Nephron progenitor cell (in vitro differentiated cells): ENCODE data around the gene ECEL1.

Experiments used
- DNase-seq: peaks from one replicate; pipeline ENCODE4 v3.0.0; 2021
- H3K27ac Mint-ChIP-seq: 2 replicates; pipeline ENCODE4 v1.8.0; 2021; ENCODE audit warnings: mild to moderate bottlenecking, moderate library complexity, mixed read lengths
- H3K27me3 Mint-ChIP-seq: 2 replicates; pipeline ENCODE4 v1.8.0; 2021; ENCODE audit warnings: mild to moderate bottlenecking, low read depth, mixed read lengths; ENCODE audit not compliant: poor library complexity
- H3K36me3 Mint-ChIP-seq: 2 replicates; pipeline ENCODE4 v1.8.0; 2021; ENCODE audit warnings: low read depth, mixed read lengths
- H3K4me1 Mint-ChIP-seq: 2 replicates; pipeline ENCODE4 v1.8.0; 2021; ENCODE audit warnings: mixed read lengths
- H3K4me3 Mint-ChIP-seq: 2 replicates; pipeline ENCODE4 v1.8.0; 2021; ENCODE audit warnings: mild to moderate bottlenecking, moderate library complexity, mixed read lengths
- H3K9me3 Mint-ChIP-seq: 2 replicates; pipeline ENCODE4 v1.8.0; 2021; ENCODE audit warnings: mild to moderate bottlenecking, moderate library complexity, mixed read lengths
- TF ChIP-seq, protein P1 (sequence below): fragments of 200-600 bp; sonication (generic); IDR thresholded peaks from 2 replicates; pipeline ENCODE4 v1.5.0; 2021; ENCODE audit warnings: antibody characterized with exemption

Gene ECEL1

DNA sequence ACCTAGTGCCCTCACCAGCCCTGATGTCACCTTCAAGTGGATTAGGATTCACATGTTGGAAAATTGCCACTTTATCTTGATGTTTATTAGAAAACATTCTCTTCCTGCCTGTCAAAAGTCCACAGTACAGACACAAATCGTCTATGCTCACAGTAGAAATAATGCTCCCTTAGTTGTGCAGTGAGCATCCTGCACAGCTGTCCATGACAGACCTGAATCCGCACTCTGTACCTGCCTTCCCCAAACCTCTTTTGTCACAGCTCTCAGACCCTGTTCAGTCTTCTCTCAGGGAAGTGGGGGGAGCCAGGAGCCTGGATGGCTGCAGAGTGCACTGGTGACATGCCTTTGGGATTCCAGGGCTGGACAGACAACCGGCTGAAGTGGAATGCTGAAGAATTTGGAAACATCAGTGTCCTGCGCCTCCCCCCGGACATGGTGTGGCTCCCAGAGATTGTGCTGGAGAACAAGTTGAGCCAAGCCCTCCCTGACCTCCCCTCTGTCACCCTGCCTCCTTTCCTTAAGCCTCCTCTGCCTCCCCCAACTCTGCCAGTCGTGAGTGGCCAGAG, 40.4 kb upstream of the ECEL1 start:
- DNase-seq, result no peak
- no peaks in the 10 kb centered on the region for H3K9me3 Mint-ChIP-seq
- H3K27ac Mint-ChIP-seq, result no peak overlapping the region
- TF ChIP-seq, protein P1, sequence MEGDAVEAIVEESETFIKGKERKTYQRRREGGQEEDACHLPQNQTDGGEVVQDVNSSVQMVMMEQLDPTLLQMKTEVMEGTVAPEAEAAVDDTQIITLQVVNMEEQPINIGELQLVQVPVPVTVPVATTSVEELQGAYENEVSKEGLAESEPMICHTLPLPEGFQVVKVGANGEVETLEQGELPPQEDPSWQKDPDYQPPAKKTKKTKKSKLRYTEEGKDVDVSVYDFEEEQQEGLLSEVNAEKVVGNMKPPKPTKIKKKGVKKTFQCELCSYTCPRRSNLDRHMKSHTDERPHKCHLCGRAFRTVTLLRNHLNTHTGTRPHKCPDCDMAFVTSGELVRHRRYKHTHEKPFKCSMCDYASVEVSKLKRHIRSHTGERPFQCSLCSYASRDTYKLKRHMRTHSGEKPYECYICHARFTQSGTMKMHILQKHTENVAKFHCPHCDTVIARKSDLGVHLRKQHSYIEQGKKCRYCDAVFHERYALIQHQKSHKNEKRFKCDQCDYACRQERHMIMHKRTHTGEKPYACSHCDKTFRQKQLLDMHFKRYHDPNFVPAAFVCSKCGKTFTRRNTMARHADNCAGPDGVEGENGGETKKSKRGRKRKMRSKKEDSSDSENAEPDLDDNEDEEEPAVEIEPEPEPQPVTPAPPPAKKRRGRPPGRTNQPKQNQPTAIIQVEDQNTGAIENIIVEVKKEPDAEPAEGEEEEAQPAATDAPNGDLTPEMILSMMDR, result no peak
- peaks cover 36% of the 10 kb centered on the region for H3K4me1 Mint-ChIP-seq
- no peak overlapping the region for H3K4me3 Mint-ChIP-seq
- peaks cover 24% of the 10 kb centered on the region for H3K27me3 Mint-ChIP-seq
- H3K36me3 Mint-ChIP-seq, result no peaks in the 10 kb centered on the region

- no peaks in the 10 kb centered on the region for H3K9me3 Mint-ChIP-seq
These were observed 38.8 kb upstream of the ECEL1 start for GRCh38 chr2:232526372-232526941.

GRCh38 chr2:232525791-232526371, 38.2 kb upstream of the ECEL1 start, which contains the start of gene CHRND:
TSS of gene CHRND (plus strand) at chr2:232526160. CDS start at chr2:232526216, 56 bp downstream.
- DNase-seq, result peak; percentile 67
- Mint-ChIP-seq H3K9me3 (no peaks in the 10 kb centered on the region), H3K27me3 (peaks cover 41% of the 10 kb centered on the region), H3K36me3 (no peaks in the 10 kb centered on the region), H3K27ac (no peak within 1 kb of the TSS), H3K4me1 (peaks cover 36% of the 10 kb centered on the region), H3K4me3 (peak within 1 kb of the TSS; percentile 62)
- TF ChIP-seq, protein P1, result no peak

More at GRCh38 chr2:232526372-232526941, 38.8 kb upstream of the ECEL1 start:
- peaks cover 35% of the 10 kb centered on the region for H3K27me3 Mint-ChIP-seq
- TF ChIP-seq, protein P1, result no peak
- no peaks in the 10 kb centered on the region for H3K36me3 Mint-ChIP-seq
- H3K27ac Mint-ChIP-seq, result no peak overlapping the region
- H3K4me3 Mint-ChIP-seq, result no peak overlapping the region
- no peak for DNase-seq
- H3K4me1 Mint-ChIP-seq, result peaks cover 34% of the 10 kb centered on the region

- no peak overlapping the region for H3K27ac Mint-ChIP-seq
- H3K4me3 Mint-ChIP-seq, result no peak overlapping the region
- H3K27me3 Mint-ChIP-seq, result peaks cover 41% of the 10 kb centered on the region
- peaks cover 34% of the 10 kb centered on the region for H3K4me1 Mint-ChIP-seq
- TF ChIP-seq, protein P1, result no peak
- H3K36me3 Mint-ChIP-seq, result no peaks in the 10 kb centered on the region
- H3K9me3 Mint-ChIP-seq, result no peaks in the 10 kb centered on the region
- DNase-seq, result no peak
These were observed 37.6 kb upstream of the ECEL1 start for GRCh38 chr2:232525199-232525598.

GRCh38 chr2:232524771-232525170, 37.1 kb upstream of the ECEL1 start:
- Mint-ChIP-seq H3K4me3 (peak overlapping the region; percentile 52), H3K36me3 (no peaks in the 10 kb centered on the region), H3K27ac (no peak overlapping the region), H3K9me3 (no peaks in the 10 kb centered on the region), H3K4me1 (peaks cover 36% of the 10 kb centered on the region), H3K27me3 (peaks cover 43% of the 10 kb centered on the region)
- TF ChIP-seq, protein P1, result no peak
- DNase-seq, result no peak
